Neuronal stem cell (in vitro differentiated cells): ENCODE results near the gene THEM5.

Experiments used
- DNase-seq: peaks from one replicate; pipeline ENCODE4 v3.0.0-alpha.2; 2013; ENCODE audit warnings: low spot score
- H2AFZ ChIP-seq: one replicate; pipeline ENCODE4 v1.6.1; 2013; ENCODE audit warnings: mild to moderate bottlenecking, low read length, inconsistent platforms
- H2AK5ac ChIP-seq: 2 replicates; pipeline ENCODE4 v1.6.1; 2013; ENCODE audit warnings: low read depth, mild to moderate bottlenecking, inconsistent platforms, low read length, moderate library complexity, mixed read lengths
- H2BK120ac ChIP-seq: 2 replicates; pipeline ENCODE4 v1.6.1; 2013; ENCODE audit warnings: low read depth, mild to moderate bottlenecking, inconsistent platforms, low read length, moderate library complexity, mixed read lengths
- H2BK12ac ChIP-seq: one replicate; pipeline ENCODE4 v1.6.1; 2013; ENCODE audit warnings: low read length, inconsistent platforms
- H2BK15ac ChIP-seq: 2 replicates; pipeline ENCODE4 v1.6.1; 2013; ENCODE audit warnings: mild to moderate bottlenecking, low read length, inconsistent platforms, mixed read lengths
- H2BK5ac ChIP-seq: one replicate; pipeline ENCODE4 v1.6.1; 2013; ENCODE audit warnings: inconsistent platforms, mild to moderate bottlenecking, low read length, moderate library complexity
- H3K14ac ChIP-seq: one replicate; pipeline ENCODE4 v1.6.1; 2013; ENCODE audit warnings: low read length, inconsistent platforms
- H3K18ac ChIP-seq: 2 replicates; pipeline ENCODE4 v1.6.1; 2013; ENCODE audit warnings: low read length, inconsistent platforms
- H3K23ac ChIP-seq: 2 replicates; pipeline ENCODE4 v1.6.1; 2013; ENCODE audit warnings: low read depth, mild to moderate bottlenecking, mixed read lengths, low read length, inconsistent platforms; ENCODE audit not compliant: poor library complexity
- H3K27ac ChIP-seq: replicated peaks from 3 replicates; pipeline ENCODE4 v1.5.1; 2013; ENCODE audit warnings: low read length, inconsistent platforms
- H3K27me3 ChIP-seq, 3 experiments: 2 replicates each; pipeline ENCODE4 v1.6.1; 2013; ENCODE audit warnings: low read length in 3 of 3, mild to moderate bottlenecking in 2 of 3, inconsistent platforms in 1 of 3, low read depth in 1 of 3, mixed read lengths in 1 of 3, moderate library complexity in 1 of 3; ENCODE audit not compliant: control insufficient read depth in 3 of 3, insufficient read depth in 3 of 3
- H3K36me3 ChIP-seq, 2 donors: replicated peaks in 1 of 2; 2 replicates each; pipeline ENCODE4 v1.6.1; 2013; ENCODE audit warnings: low read length in 2 of 2; ENCODE audit not compliant: control insufficient read depth in 2 of 2, insufficient read depth in 2 of 2
- H3K4ac ChIP-seq: 2 replicates; pipeline ENCODE4 v1.6.1; 2013; ENCODE audit warnings: inconsistent platforms, mild to moderate bottlenecking, low read length, moderate library complexity
- H3K4me1 ChIP-seq, 2 donors: 1 replicate in 1 of 2; 2 replicates in 1 of 2; pipeline ENCODE4 v1.6.1; 2013; ENCODE audit warnings: low read length in 2 of 2, low read depth in 1 of 2; ENCODE audit not compliant: control insufficient read depth in 2 of 2, insufficient read depth in 1 of 2
- H3K4me2 ChIP-seq: one replicate; pipeline ENCODE4 v1.6.1; 2013; ENCODE audit warnings: mild to moderate bottlenecking, low read length, inconsistent platforms; ENCODE audit not compliant: insufficient read depth, poor library complexity, severe bottlenecking
- H3K4me3 ChIP-seq, 2 donors: 2 replicates each; pipeline ENCODE4 v1.5.1; 2013; ENCODE audit warnings: low read length in 2 of 2, mild to moderate bottlenecking in 2 of 2, inconsistent platforms in 1 of 2, moderate library complexity in 1 of 2
- H3K79me1 ChIP-seq: one replicate; pipeline ENCODE4 v1.6.1; 2013; ENCODE audit warnings: low read depth, mild to moderate bottlenecking, inconsistent platforms, low read length, moderate library complexity
- H3K9ac ChIP-seq: one replicate; pipeline ENCODE4 v1.6.1; 2013; ENCODE audit warnings: mild to moderate bottlenecking, low read depth, low read length, inconsistent platforms; ENCODE audit not compliant: poor library complexity
- H3K9me3 ChIP-seq, 2 donors: replicated peaks in 1 of 2; 2 replicates each; pipeline versions ENCODE3 to v1.6.1; 2013; ENCODE audit warnings: low read length in 2 of 2, mild to moderate bottlenecking in 2 of 2, inconsistent platforms in 1 of 2, low read depth in 1 of 2, mixed read lengths in 1 of 2, moderate library complexity in 1 of 2; ENCODE audit not compliant: control insufficient read depth in 2 of 2, insufficient read depth in 1 of 2
- H4K8ac ChIP-seq: one replicate; pipeline ENCODE4 v1.6.1; 2013; ENCODE audit warnings: low read depth, mild to moderate bottlenecking, inconsistent platforms, low read length, moderate library complexity
- H4K91ac ChIP-seq: one replicate; pipeline ENCODE4 v1.6.1; 2013; ENCODE audit warnings: low read length, low read depth, mild to moderate bottlenecking, inconsistent platforms; ENCODE audit not compliant: poor library complexity
- WGBS, 2 donors: extraction: QIAGEN DNeasy Blood & Tissue Kit; methylation state at CpG; one replicate each; pipeline ENCODE4 v1.1.7; 2013; ENCODE audit warnings: missing lambda C conversion rate in 2 of 2, mixed read lengths in 1 of 2; ENCODE audit not compliant: insufficient read length in 2 of 2, insufficient replicate concordance in 1 of 2; ENCODE audit errors: extremely low coverage in 2 of 2; 5-methylcytosine and 5-hydroxymethylcytosine counted together

The THEM5 gene

GRCh38 chr1:151868486-151868885 is 15.0 kb upstream of the THEM5 start:
- H3K4me2 ChIP-seq: no peak overlapping the region
- no peak overlapping the region for H3K18ac ChIP-seq

GRCh38 chr1:151867765-151868411 is 14.4 kb upstream of the THEM5 start:
- no CpG with 5 or more reads among the region's 7 CpGs for whole genome bisulfite sequencing, 2 donors
- no peak overlapping the region for H3K4ac ChIP-seq

More at GRCh38 chr1:151868486-151868885, 15.0 kb upstream of the THEM5 start:
- Histone ChIP-seq H3K9me3 (no peaks in the 10 kb centered on the region), H2BK5ac (no peak overlapping the region), H3K4me1 (peaks cover 0 to 5% of the 10 kb centered on the region in 2 donors), H4K91ac (no peak overlapping the region), H3K4ac (no peak overlapping the region), H2BK120ac (no peak overlapping the region), H3K23ac (no peak overlapping the region), H3K9ac (no peak overlapping the region), H2AK5ac (no peak overlapping the region), H2BK12ac (no peak overlapping the region), H2AFZ (no peak overlapping the region), H4K8ac (no peak overlapping the region), H3K79me1 (peaks cover 2% of the 10 kb centered on the region), H3K36me3 (peaks cover 0 to 2% of the 10 kb centered on the region in 2 donors), H3K14ac (no peak overlapping the region), H3K27me3 (peaks cover 0 to 4% (median 2%) of the 10 kb centered on the region in 3 experiments), H3K4me3 (no peak overlapping the region), H2BK15ac (no peak overlapping the region), H3K27ac (no peak overlapping the region)
- no CpG with 5 or more reads among the region's 3 CpGs for WGBS, 2 donors
- no peak for DNase-seq

GRCh38 chr1:151867321-151867720 is 13.8 kb upstream of the THEM5 start:
- Histone ChIP-seq H4K91ac (no peak overlapping the region), H4K8ac (no peak overlapping the region), H3K27ac (no peak overlapping the region), H3K36me3 (no peaks in the 10 kb centered on the region), H3K14ac (no peak overlapping the region), H3K9me3 (no peaks in the 10 kb centered on the region), H2BK120ac (no peak overlapping the region), H3K27me3 (peaks cover 0 to 4% (median 2%) of the 10 kb centered on the region in 3 experiments), H3K4ac (no peak overlapping the region), H2BK5ac (no peak overlapping the region), H3K23ac (no peak overlapping the region), H2AK5ac (no peak overlapping the region), H2BK15ac (no peak overlapping the region), H3K4me2 (no peak overlapping the region), H2BK12ac (no peak overlapping the region), H2AFZ (no peak overlapping the region), H3K4me3 (no peak overlapping the region), H3K4me1 (peaks cover 0 to 3% of the 10 kb centered on the region in 2 donors), H3K18ac (no peak overlapping the region), H3K79me1 (peaks cover 2% of the 10 kb centered on the region), H3K9ac (no peak overlapping the region)
- no peak for DNase-seq
- WGBS, 2 donors: no CpG with 5 or more reads among the region's 2 CpGs

More at GRCh38 chr1:151867765-151868411, 14.4 kb upstream of the THEM5 start:
- Histone ChIP-seq H3K23ac (no peak overlapping the region), H3K27me3 (peaks cover 0 to 4% (median 2%) of the 10 kb centered on the region in 3 experiments), H3K9ac (no peak overlapping the region), H4K91ac (no peak overlapping the region), H2AFZ (no peak overlapping the region), H3K4me3 (no peak overlapping the region), H3K18ac (no peak overlapping the region), H2AK5ac (no peak overlapping the region), H3K4me2 (no peak overlapping the region), H2BK120ac (no peak overlapping the region), H3K79me1 (peaks cover 2% of the 10 kb centered on the region), H2BK15ac (no peak overlapping the region), H3K27ac (no peak overlapping the region), H3K14ac (no peak overlapping the region), H2BK12ac (no peak overlapping the region), H3K9me3 (no peaks in the 10 kb centered on the region), H3K36me3 (no peaks in the 10 kb centered on the region), H3K4me1 (peaks cover 0 to 4% of the 10 kb centered on the region in 2 donors), H4K8ac (no peak overlapping the region), H2BK5ac (no peak overlapping the region)
- DNase-seq: no peak

GRCh38 chr1:151864411-151864810 is 10.9 kb upstream of the THEM5 start:
- Histone ChIP-seq H2BK5ac (no peak overlapping the region), H2AK5ac (no peak overlapping the region), H3K4me3 (no peak overlapping the region), H2AFZ (no peak overlapping the region), H3K27ac (no peak overlapping the region), H3K23ac (no peak overlapping the region), H3K79me1 (peaks cover 2% of the 10 kb centered on the region), H3K9ac (no peak overlapping the region), H3K9me3 (no peaks in the 10 kb centered on the region), H3K14ac (peak overlapping the region; percentile 9), H2BK12ac (no peak overlapping the region), H4K91ac (no peak overlapping the region), H3K18ac (no peak overlapping the region), H2BK120ac (no peak overlapping the region), H2BK15ac (no peak overlapping the region), H3K4me2 (no peak overlapping the region), H4K8ac (no peak overlapping the region), H3K4ac (no peak overlapping the region), H3K4me1 (peaks cover 0 to 4% of the 10 kb centered on the region in 2 donors), H3K27me3 (peaks cover 0 to 26% (median 2%) of the 10 kb centered on the region in 3 experiments), H3K36me3 (no peaks in the 10 kb centered on the region)
- no CpG with 5 or more reads among the region's 2 CpGs for WGBS, 2 donors
- DNase-seq: no peak
